Vagina (tissue), 2 donors: Measurements from ENCODE around the gene CPLANE2. TPM values are rescaled to one million over a fixed set of nuclear protein-coding genes. Genes with fewer than 3 reads are reported as not detected.
"Not testable (repeated sequence)": the region's sequence is repeated elsewhere in the genome, so short reads cannot be mapped to it uniquely, and the experiment has no call there.

Source experiments
- DNase-seq, 2 donors: peaks; one replicate each; pipeline ENCODE4 v3.0.0-alpha.2; 2017; ENCODE audit errors: extremely low spot score in 2 of 2
- H3K27ac ChIP-seq: fragments of 200-600 bp; sonication (generic); one replicate; pipeline ENCODE4 v1.5.1; 2019
- H3K27me3 ChIP-seq: fragments of 200-600 bp; sonication (generic); one replicate; pipeline ENCODE4 v1.5.1; 2019
- H3K36me3 ChIP-seq, 2 donors: fragments of 200-600 bp; sonication (generic); one replicate each; pipeline ENCODE4 v1.5.1; 2017 to 2019
- H3K4me1 ChIP-seq: fragments of 200-600 bp; sonication (generic); one replicate; pipeline ENCODE4 v1.5.1; 2019
- H3K4me3 ChIP-seq, 2 donors: fragments of 200-600 bp; sonication (generic); 1 replicate in 1 of 2; 2 replicates in 1 of 2; pipeline ENCODE4 v1.5.1; 2016 to 2019
- H3K9me3 ChIP-seq: fragments of 200-600 bp; sonication (generic); one replicate; pipeline ENCODE4 v1.5.1; 2019
- POLR2A ChIP-seq, 2 donors: fragments of 450-650 bp; IDR thresholded peaks; one replicate each; pipeline ENCODE4 v1.6.1; 2017; ENCODE audit warnings: antibody characterized with exemption in 2 of 2, mild to moderate bottlenecking in 2 of 2, moderate library complexity in 2 of 2
- POLR2AphosphoS5 ChIP-seq, 2 donors: sonication (generic); formaldehyde crosslinking; IDR thresholded peaks; one replicate each; pipeline ENCODE4 v1.9.0; 2017; ENCODE audit warnings: antibody characterized with exemption in 2 of 2, mild to moderate bottlenecking in 2 of 2, low read depth in 1 of 2; ENCODE audit not compliant: insufficient read depth in 1 of 2
- intact Hi-C: fragments of 100-400 bp; cut with DNase I; formaldehyde crosslinking; loops from one replicate; pipeline ENCODE4 v1.15.1; 2023
- total RNA-seq: library from RNA; depleted of rRNA; stranded (reverse); fragments of >200 nt; gene quantifications from one replicate; pipeline ENCODE4 v1.2.3, GENCODE V29; 2016
- TF ChIP-seq, protein P1 (sequence below), 3 experiments: fragments of 450-650 bp in 2 of 3; fragments of 200-600 bp in 1 of 3; sonication (generic) in 1 of 3; IDR thresholded peaks; one replicate each; pipeline ENCODE4 v1.5.1; 2017 to 2019; ENCODE audit warnings: antibody characterized with exemption in 3 of 3, mild to moderate bottlenecking in 2 of 3, moderate library complexity in 2 of 3

The CPLANE2 gene
- total RNA-seq, 1 donor from 2014 or later: 1.2 TPM

GRCh38 chr1:16199700-16200099 lies 37.3 kb downstream of the CPLANE2 start:
- no peaks in the 10 kb centered on the region for H3K4me1 ChIP-seq
- intact Hi-C loops: no loop called here
- TF ChIP-seq POLR2A (IDR thresholded peaks at IDR 0.05) (no peak), POLR2AphosphoS5 (IDR thresholded peaks at IDR 0.05; ENCODE audit: insufficient read depth in 1 of 2, low read depth in 1 of 2) (no peak)
- TF ChIP-seq, protein P1, sequence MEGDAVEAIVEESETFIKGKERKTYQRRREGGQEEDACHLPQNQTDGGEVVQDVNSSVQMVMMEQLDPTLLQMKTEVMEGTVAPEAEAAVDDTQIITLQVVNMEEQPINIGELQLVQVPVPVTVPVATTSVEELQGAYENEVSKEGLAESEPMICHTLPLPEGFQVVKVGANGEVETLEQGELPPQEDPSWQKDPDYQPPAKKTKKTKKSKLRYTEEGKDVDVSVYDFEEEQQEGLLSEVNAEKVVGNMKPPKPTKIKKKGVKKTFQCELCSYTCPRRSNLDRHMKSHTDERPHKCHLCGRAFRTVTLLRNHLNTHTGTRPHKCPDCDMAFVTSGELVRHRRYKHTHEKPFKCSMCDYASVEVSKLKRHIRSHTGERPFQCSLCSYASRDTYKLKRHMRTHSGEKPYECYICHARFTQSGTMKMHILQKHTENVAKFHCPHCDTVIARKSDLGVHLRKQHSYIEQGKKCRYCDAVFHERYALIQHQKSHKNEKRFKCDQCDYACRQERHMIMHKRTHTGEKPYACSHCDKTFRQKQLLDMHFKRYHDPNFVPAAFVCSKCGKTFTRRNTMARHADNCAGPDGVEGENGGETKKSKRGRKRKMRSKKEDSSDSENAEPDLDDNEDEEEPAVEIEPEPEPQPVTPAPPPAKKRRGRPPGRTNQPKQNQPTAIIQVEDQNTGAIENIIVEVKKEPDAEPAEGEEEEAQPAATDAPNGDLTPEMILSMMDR (IDR thresholded peaks at IDR 0.05): no peak
- no peak for DNase-seq
- H3K27me3 ChIP-seq: no peaks in the 10 kb centered on the region
- no peaks in the 10 kb centered on the region for H3K9me3 ChIP-seq
- H3K4me3 ChIP-seq: no peak overlapping the region
- H3K36me3 ChIP-seq: no peaks in the 10 kb centered on the region
- H3K27ac ChIP-seq: no peak overlapping the region

- Histone ChIP-seq H3K4me3 (no peak overlapping the region), H3K27ac (no peak overlapping the region), H3K4me1 (no peaks in the 10 kb centered on the region), H3K36me3 (no peaks in the 10 kb centered on the region), H3K9me3 (no peaks in the 10 kb centered on the region), H3K27me3 (no peaks in the 10 kb centered on the region)
- DNase-seq: no peak
- intact Hi-C loops: no loop called here
- TF ChIP-seq POLR2AphosphoS5 (IDR thresholded peaks at IDR 0.05; ENCODE audit: insufficient read depth in 1 of 2, low read depth in 1 of 2) (no peak), POLR2A (IDR thresholded peaks at IDR 0.05) (no peak)
- TF ChIP-seq, protein P1 (IDR thresholded peaks at IDR 0.05): no peak
These were observed 37.9 kb downstream of the CPLANE2 start for GRCh38 chr1:16199157-16199501.

GRCh38 chr1:16198444-16199156 lies 38.4 kb downstream of the CPLANE2 start:
- Histone ChIP-seq H3K4me1 (no peaks in the 10 kb centered on the region), H3K9me3 (no peaks in the 10 kb centered on the region), H3K4me3 (no peak overlapping the region), H3K36me3 (no peaks in the 10 kb centered on the region), H3K27me3 (no peaks in the 10 kb centered on the region), H3K27ac (no peak overlapping the region)
- intact Hi-C loops: no loop called here
- DNase-seq: no peak
- TF ChIP-seq, protein P1 (IDR thresholded peaks at IDR 0.05): no peak
- TF ChIP-seq POLR2A (IDR thresholded peaks at IDR 0.05) (no peak), POLR2AphosphoS5 (IDR thresholded peaks at IDR 0.05; ENCODE audit: insufficient read depth in 1 of 2, low read depth in 1 of 2) (no peak)

GRCh38 chr1:16196874-16197273 lies 40.1 kb downstream of the CPLANE2 start:
- no peak overlapping the region for H3K4me3 ChIP-seq
- no peak overlapping the region for H3K27ac ChIP-seq
- H3K27me3 ChIP-seq: no peaks in the 10 kb centered on the region
- H3K9me3 ChIP-seq: no peaks in the 10 kb centered on the region
- H3K4me1 ChIP-seq: peaks cover 3% of the 10 kb centered on the region
- no peak for DNase-seq
- intact Hi-C loops: no loop called here
- H3K36me3 ChIP-seq: no peaks in the 10 kb centered on the region
- TF ChIP-seq, protein P1 (IDR thresholded peaks at IDR 0.05): no peak
- TF ChIP-seq POLR2AphosphoS5 (IDR thresholded peaks at IDR 0.05; ENCODE audit: insufficient read depth in 1 of 2, low read depth in 1 of 2): no peak
- no peak for TF ChIP-seq POLR2A (IDR thresholded peaks at IDR 0.05)

- H3K4me3 ChIP-seq, H3K27ac ChIP-seq, H3K9me3 ChIP-seq, H3K27me3 ChIP-seq, DNase-seq, intact Hi-C loops, H3K36me3 ChIP-seq: not testable (repeated sequence)
- peaks cover 10% of the 10 kb centered on the region for H3K4me1 ChIP-seq
These were observed 40.8 kb downstream of the CPLANE2 start for GRCh38 chr1:16196139-16196538.
